ENCODE measurements around the gene SFPQ. TPM values are rescaled to one million over a fixed set of nuclear protein-coding genes. Genes with fewer than 3 reads are reported as not detected.
"Not testable (repeated sequence)": the region's sequence is repeated elsewhere in the genome, so short reads cannot be mapped to it uniquely, and the experiment has no call there.

Gene SFPQ
- total RNA-seq, 4 donors from 2014 or later, result 169 to 431 (median 245) TPM

DNA sequence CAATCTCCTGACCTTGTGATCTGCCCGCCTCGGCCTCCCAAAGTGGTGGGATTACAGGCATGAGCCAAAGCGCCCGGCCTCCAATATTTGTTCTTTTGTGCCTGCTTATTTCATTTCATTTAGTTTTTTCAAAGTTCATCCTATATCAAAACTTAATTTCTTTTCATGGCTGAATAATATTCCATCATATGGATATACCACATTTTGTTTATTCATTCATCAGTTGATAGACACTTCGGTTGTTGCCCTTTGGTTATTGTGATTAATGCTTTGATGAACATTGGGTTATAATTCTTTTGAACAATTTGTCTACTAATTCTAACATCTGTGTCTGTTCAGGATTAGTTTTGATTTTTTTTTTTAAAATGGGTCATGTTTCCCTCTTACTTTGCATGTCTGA, 41.7 kb downstream of the SFPQ start:
- WGBS, 2 donors (ENCODE audit: low coverage in 1 of 2), result 97% methylated on average over 4 to 5 of the region's 5 CpGs
- Histone ChIP-seq H3K4me3 (no peak overlapping the region), H3K36me3 (no peaks in the 10 kb centered on the region), H3K9me3 (no peaks in the 10 kb centered on the region), H3K27me3 (no peaks in the 10 kb centered on the region), H3K27ac (no peak overlapping the region), H3K4me1 (peaks cover 0 to 6% (median under 1%) of the 10 kb centered on the region in 4 donors)
- TF ChIP-seq POLR2A (IDR thresholded peaks at IDR 0.05), result no peak
- no peak for TF ChIP-seq POLR2AphosphoS5 (IDR thresholded peaks at IDR 0.05)
- TF ChIP-seq, protein P1, sequence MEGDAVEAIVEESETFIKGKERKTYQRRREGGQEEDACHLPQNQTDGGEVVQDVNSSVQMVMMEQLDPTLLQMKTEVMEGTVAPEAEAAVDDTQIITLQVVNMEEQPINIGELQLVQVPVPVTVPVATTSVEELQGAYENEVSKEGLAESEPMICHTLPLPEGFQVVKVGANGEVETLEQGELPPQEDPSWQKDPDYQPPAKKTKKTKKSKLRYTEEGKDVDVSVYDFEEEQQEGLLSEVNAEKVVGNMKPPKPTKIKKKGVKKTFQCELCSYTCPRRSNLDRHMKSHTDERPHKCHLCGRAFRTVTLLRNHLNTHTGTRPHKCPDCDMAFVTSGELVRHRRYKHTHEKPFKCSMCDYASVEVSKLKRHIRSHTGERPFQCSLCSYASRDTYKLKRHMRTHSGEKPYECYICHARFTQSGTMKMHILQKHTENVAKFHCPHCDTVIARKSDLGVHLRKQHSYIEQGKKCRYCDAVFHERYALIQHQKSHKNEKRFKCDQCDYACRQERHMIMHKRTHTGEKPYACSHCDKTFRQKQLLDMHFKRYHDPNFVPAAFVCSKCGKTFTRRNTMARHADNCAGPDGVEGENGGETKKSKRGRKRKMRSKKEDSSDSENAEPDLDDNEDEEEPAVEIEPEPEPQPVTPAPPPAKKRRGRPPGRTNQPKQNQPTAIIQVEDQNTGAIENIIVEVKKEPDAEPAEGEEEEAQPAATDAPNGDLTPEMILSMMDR (IDR thresholded peaks at IDR 0.05), result no peak
- TF ChIP-seq EP300 (IDR thresholded peaks at IDR 0.05; ENCODE audit: low read depth), result no peak
- intact Hi-C loops (cut with DNase I; ENCODE audit: low total_unique reads), result no loop called here
- in situ Hi-C loops (cut with MboI; ENCODE audit: low pct_ligation_motif_present in 1 of 4, low pct_unique_long_range_greater_than_20kb in 1 of 4, low sequenced_read_pairs in 3 of 4), result no loop called here
- DNase-seq, result no peak

DNA sequence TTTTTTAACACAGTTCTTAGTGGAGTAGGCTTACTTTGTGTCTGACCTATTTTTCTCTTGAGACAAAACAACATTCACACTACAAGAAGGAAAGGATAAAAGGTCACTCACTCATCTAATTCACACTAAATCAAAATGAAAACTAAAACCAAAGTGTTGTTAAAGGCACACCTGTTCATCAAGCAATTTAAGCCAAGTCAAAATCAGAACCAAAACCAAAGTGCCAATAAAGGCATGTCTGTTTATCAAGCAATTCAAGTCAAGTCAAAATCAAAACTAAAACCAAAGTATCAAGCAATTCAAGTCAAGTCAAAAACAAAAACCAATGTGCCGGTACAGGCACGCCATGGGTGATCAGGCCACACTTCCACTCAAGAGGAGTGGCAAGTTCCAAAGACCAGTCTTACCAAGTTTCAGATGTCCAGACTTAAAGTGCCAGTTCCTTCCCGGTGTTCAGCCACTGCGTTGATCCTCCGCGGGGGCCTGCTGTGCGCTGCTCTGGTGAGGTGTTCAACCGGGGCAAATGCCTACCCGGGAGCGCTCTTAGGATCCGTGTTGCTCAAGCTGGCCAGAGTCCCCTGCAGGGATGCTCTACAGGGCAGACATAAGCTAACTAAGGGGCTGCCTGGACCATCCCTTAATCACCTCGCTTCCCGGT, 46.9 kb downstream of the SFPQ start:
- peaks cover 0 to 14% (median 1%) of the 10 kb centered on the region in 4 donors for H3K4me1 ChIP-seq
- H3K27ac ChIP-seq; intact Hi-C loops (cut with DNase I; ENCODE audit: low total_unique reads); in situ Hi-C loops (cut with MboI; ENCODE audit: low pct_ligation_motif_present in 1 of 4, low pct_unique_long_range_greater_than_20kb in 1 of 4, low sequenced_read_pairs in 3 of 4); H3K36me3 ChIP-seq; H3K27me3 ChIP-seq; H3K9me3 ChIP-seq: not testable (repeated sequence)
- peak overlapping the region in 3 of 4 donors; percentile 8 to 26 (median 9) for H3K4me3 ChIP-seq
- peak; percentile 21 for DNase-seq
- 51% methylated on average over 10 of the region's 13 CpGs; no CpG with 5 or more reads in 1 of the 2 donors for WGBS, 2 donors (ENCODE audit: low coverage in 1 of 2)

DNA sequence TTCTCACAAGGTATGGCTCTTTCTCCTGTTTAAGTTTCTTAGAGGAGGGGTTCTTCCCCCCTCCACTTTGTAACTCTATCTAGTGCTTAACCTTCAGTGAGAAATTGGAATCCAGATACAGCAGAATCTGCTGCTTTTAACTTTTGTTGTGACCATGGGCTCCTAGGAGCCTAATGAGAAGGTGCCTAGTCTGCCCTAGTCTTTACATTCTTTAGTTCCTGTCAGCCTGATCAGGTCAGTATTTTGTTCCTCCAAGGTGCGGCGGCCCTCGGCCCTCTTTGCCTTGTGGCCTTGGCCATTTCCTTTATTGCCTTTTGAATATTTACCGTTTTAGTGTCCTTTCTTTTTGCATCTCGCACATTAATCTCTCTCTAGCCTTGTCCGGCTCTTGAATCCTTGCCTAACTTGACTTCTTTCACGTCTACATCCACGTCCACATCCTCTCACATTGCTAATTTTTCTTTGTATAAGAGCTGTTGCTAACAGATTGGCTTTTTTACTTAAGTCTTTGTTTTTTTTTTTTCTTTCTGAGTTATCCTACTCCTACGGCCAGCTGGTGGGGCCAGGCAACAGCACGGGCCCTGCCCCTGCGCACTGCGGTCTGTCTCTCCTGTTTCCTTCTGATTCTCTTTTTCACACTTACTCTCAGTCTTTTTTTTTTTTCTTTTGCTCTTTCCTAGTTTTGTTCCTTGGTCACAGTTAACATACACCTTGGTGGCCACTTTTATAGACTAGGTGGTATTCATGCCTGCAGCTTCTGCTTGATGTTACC, 49.0 kb downstream of the SFPQ start:
- no peaks in the 10 kb centered on the region for H3K27me3 ChIP-seq
- no peak for DNase-seq
- H3K4me3 ChIP-seq, result no peak overlapping the region
- H3K36me3 ChIP-seq, result no peaks in the 10 kb centered on the region
- peaks cover 0 to 14% (median 1%) of the 10 kb centered on the region in 4 donors for H3K4me1 ChIP-seq
- 89 to 91% methylated on average over 12 of the region's 12 CpGs for WGBS, 2 donors (ENCODE audit: low coverage in 1 of 2)
- in situ Hi-C loops (cut with MboI; ENCODE audit: low pct_ligation_motif_present in 1 of 4, low pct_unique_long_range_greater_than_20kb in 1 of 4, low sequenced_read_pairs in 3 of 4) (no loop called here), intact Hi-C loops (cut with DNase I; ENCODE audit: low total_unique reads) (no loop called here)
- TF ChIP-seq POLR2AphosphoS5 (IDR thresholded peaks at IDR 0.05) (no peak), EP300 (IDR thresholded peaks at IDR 0.05; ENCODE audit: low read depth) (no peak), POLR2A (IDR thresholded peaks at IDR 0.05) (no peak)
- TF ChIP-seq, protein P1 (IDR thresholded peaks at IDR 0.05), result no peak
- H3K27ac ChIP-seq, result no peak overlapping the region
- H3K9me3 ChIP-seq, result no peaks in the 10 kb centered on the region

- H3K9me3 ChIP-seq; in situ Hi-C loops (cut with MboI; ENCODE audit: low pct_ligation_motif_present in 1 of 4, low pct_unique_long_range_greater_than_20kb in 1 of 4, low sequenced_read_pairs in 3 of 4); H3K36me3 ChIP-seq; intact Hi-C loops (cut with DNase I; ENCODE audit: low total_unique reads); H3K27ac ChIP-seq; DNase-seq; H3K27me3 ChIP-seq; H3K4me3 ChIP-seq: not testable (repeated sequence)
- 76 to 90% methylated on average over 9 of the region's 9 CpGs for WGBS, 2 donors (ENCODE audit: low coverage in 1 of 2)
- peaks cover 0 to 14% (median 1%) of the 10 kb centered on the region in 4 donors for H3K4me1 ChIP-seq
Observed at GRCh38 chr1:35142728-35143127, 50.2 kb downstream of the SFPQ start.

DNA sequence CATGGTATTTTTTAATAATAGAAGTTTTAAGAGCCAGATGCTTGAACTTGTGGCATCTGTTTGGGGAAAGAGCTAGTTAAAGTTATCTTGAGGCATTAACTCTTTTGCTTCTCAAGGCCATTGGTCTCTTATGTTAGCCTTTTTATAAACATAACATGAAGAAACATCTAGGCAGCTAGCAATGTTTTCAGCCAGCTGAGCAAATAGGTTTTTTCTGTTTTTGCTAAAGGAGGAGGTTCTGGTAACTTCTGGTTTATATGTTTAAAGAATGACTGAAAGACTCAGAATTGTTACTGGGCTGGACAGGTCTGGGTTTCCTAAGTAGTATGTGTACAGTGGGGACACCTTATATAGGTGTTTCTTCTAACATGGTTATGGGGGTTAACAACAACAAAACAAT, 50.7 kb downstream of the SFPQ start:
- intact Hi-C loops (cut with DNase I; ENCODE audit: low total_unique reads); H3K27ac ChIP-seq; H3K9me3 ChIP-seq; H3K4me3 ChIP-seq; H3K36me3 ChIP-seq; in situ Hi-C loops (cut with MboI; ENCODE audit: low pct_ligation_motif_present in 1 of 4, low pct_unique_long_range_greater_than_20kb in 1 of 4, low sequenced_read_pairs in 3 of 4); DNase-seq; H3K27me3 ChIP-seq: not testable (repeated sequence)
- H3K4me1 ChIP-seq, result peaks cover 0 to 14% (median 1%) of the 10 kb centered on the region in 4 donors

- 67 to 86% methylated on average over 1 to 5 of the region's 5 CpGs for WGBS, 2 donors (ENCODE audit: low coverage in 1 of 2)
- H3K4me3 ChIP-seq; intact Hi-C loops (cut with DNase I; ENCODE audit: low total_unique reads); H3K36me3 ChIP-seq; H3K27me3 ChIP-seq; in situ Hi-C loops (cut with MboI; ENCODE audit: low pct_ligation_motif_present in 1 of 4, low pct_unique_long_range_greater_than_20kb in 1 of 4, low sequenced_read_pairs in 3 of 4); DNase-seq; H3K4me1 ChIP-seq; H3K27ac ChIP-seq; H3K9me3 ChIP-seq: not testable (repeated sequence)
Observed at GRCh38 chr1:35137590-35137989, 55.4 kb downstream of the SFPQ start.
